HEK293 (cell line): ENCODE data around the gene MED16.

ENCODE experiments used
- KLF8 ChIP-seq: fragments of 450-650 bp; formaldehyde crosslinking; IDR thresholded peaks from 2 replicates; pipeline ENCODE4 v1.5.1; 2016; ENCODE audit warnings: missing biosample characterization, missing genetic modification characterization
- YY2 ChIP-seq: fragments of 450-650 bp; formaldehyde crosslinking; IDR thresholded peaks from 2 replicates; pipeline ENCODE4 v1.5.1; 2016; ENCODE audit warnings: missing biosample characterization, missing genetic modification characterization
- ZBTB8A ChIP-seq: fragments of 450-650 bp; formaldehyde crosslinking; IDR thresholded peaks from 2 replicates; pipeline ENCODE4 v1.5.1; 2016; ENCODE audit warnings: missing biosample characterization, missing genetic modification characterization
- ZNF157 ChIP-seq: fragments of 450-650 bp; formaldehyde crosslinking; IDR thresholded peaks from 2 replicates; pipeline ENCODE4 v1.5.1; 2016; ENCODE audit warnings: missing biosample characterization, missing genetic modification characterization
- ZNF19 ChIP-seq: fragments of 450-650 bp; formaldehyde crosslinking; IDR thresholded peaks from 2 replicates; pipeline ENCODE4; 2016; ENCODE audit warnings: missing biosample characterization, missing genetic modification characterization, low read depth
- ZNF2 ChIP-seq: fragments of 450-650 bp; formaldehyde crosslinking; IDR thresholded peaks from 2 replicates; pipeline ENCODE4 v1.5.1; 2016; ENCODE audit warnings: missing biosample characterization, missing genetic modification characterization
- ZNF24 ChIP-seq: fragments of 450-650 bp; formaldehyde crosslinking; IDR thresholded peaks from 2 replicates; pipeline ENCODE4 v1.5.1; 2016; ENCODE audit warnings: missing biosample characterization, missing genetic modification characterization
- ZNF366 ChIP-seq: fragments of 450-650 bp; formaldehyde crosslinking; conservative IDR thresholded peaks from 2 replicates; pipeline ENCODE4 v1.5.1; 2016; ENCODE audit warnings: missing biosample characterization, missing genetic modification characterization
- ZNF394 ChIP-seq: fragments of 450-650 bp; formaldehyde crosslinking; IDR thresholded peaks from 2 replicates; pipeline ENCODE4 v1.5.1; 2016; ENCODE audit warnings: missing biosample characterization, missing genetic modification characterization, mild to moderate bottlenecking, moderate library complexity, borderline replicate concordance
- ZNF433 ChIP-seq: fragments of 450-650 bp; formaldehyde crosslinking; IDR thresholded peaks from 2 replicates; pipeline ENCODE4 v1.5.1; 2016; ENCODE audit warnings: missing biosample characterization, missing genetic modification characterization, low read depth
- ZNF48 ChIP-seq: fragments of 450-650 bp; formaldehyde crosslinking; IDR thresholded peaks from 2 replicates; pipeline ENCODE4 v1.5.1; 2016; ENCODE audit warnings: missing biosample characterization, missing genetic modification characterization
- ZNF521 ChIP-seq: fragments of 450-650 bp; formaldehyde crosslinking; IDR thresholded peaks from 2 replicates; pipeline ENCODE4 v1.5.1; 2017; ENCODE audit warnings: missing biosample characterization, mild to moderate bottlenecking, missing genetic modification characterization
- ZNF558 ChIP-seq: fragments of 450-650 bp; formaldehyde crosslinking; IDR thresholded peaks from 2 replicates; pipeline ENCODE4 v1.5.1; 2016; ENCODE audit warnings: missing biosample characterization, missing genetic modification characterization
- ZNF629 ChIP-seq: fragments of 450-650 bp; formaldehyde crosslinking; IDR thresholded peaks from 2 replicates; pipeline ENCODE4 v1.5.1; 2017; ENCODE audit warnings: missing biosample characterization, missing genetic modification characterization
- ZNF654 ChIP-seq: fragments of 450-650 bp; formaldehyde crosslinking; IDR thresholded peaks from 2 replicates; pipeline ENCODE4 v1.5.1; 2016; ENCODE audit warnings: low read depth, missing biosample characterization, missing genetic modification characterization
- ZNF677 ChIP-seq: fragments of 450-650 bp; IDR thresholded peaks from 2 replicates; pipeline ENCODE4 v1.5.0; 2018; ENCODE audit warnings: missing biosample characterization, mild to moderate bottlenecking, missing genetic modification characterization, moderate library complexity
- ZNF791 ChIP-seq: fragments of 450-650 bp; formaldehyde crosslinking; IDR thresholded peaks from 2 replicates; pipeline ENCODE4 v1.5.1; 2016; ENCODE audit warnings: missing biosample characterization, missing genetic modification characterization
- ZNF843 ChIP-seq: fragments of 450-650 bp; formaldehyde crosslinking; IDR thresholded peaks from 2 replicates; pipeline ENCODE4 v1.5.1; 2016; ENCODE audit warnings: missing biosample characterization, missing genetic modification characterization
- ZSCAN16 ChIP-seq: fragments of 450-650 bp; formaldehyde crosslinking; IDR thresholded peaks from 2 replicates; pipeline ENCODE4 v1.5.1; 2016; ENCODE audit warnings: missing biosample characterization, missing genetic modification characterization
- ZSCAN23 ChIP-seq: fragments of 450-650 bp; formaldehyde crosslinking; IDR thresholded peaks from 2 replicates; pipeline ENCODE4 v1.5.1; 2016; ENCODE audit warnings: missing biosample characterization, missing genetic modification characterization
- TF ChIP-seq, protein P1 (sequence below): fragments of 450-650 bp; formaldehyde crosslinking; IDR thresholded peaks from 2 replicates; pipeline ENCODE4 v1.5.1; 2016; ENCODE audit warnings: missing biosample characterization, missing genetic modification characterization
- TF ChIP-seq, protein P2 (sequence below): fragments of 450-650 bp; formaldehyde crosslinking; IDR thresholded peaks from 2 replicates; pipeline ENCODE4 v1.5.1; 2016; ENCODE audit warnings: missing biosample characterization, missing genetic modification characterization
- TF ChIP-seq, protein P3 (sequence below): fragments of 450-650 bp; formaldehyde crosslinking; IDR thresholded peaks from 2 replicates; pipeline ENCODE4 v1.5.1; 2016; ENCODE audit warnings: missing biosample characterization, missing genetic modification characterization
- TF ChIP-seq, protein P4 (sequence below): fragments of 450-650 bp; formaldehyde crosslinking; IDR thresholded peaks from 2 replicates; pipeline ENCODE4 v1.5.1; 2017; ENCODE audit warnings: missing biosample characterization, mild to moderate bottlenecking, missing genetic modification characterization, moderate library complexity
- TF ChIP-seq, protein P5 (sequence below): fragments of 450-650 bp; formaldehyde crosslinking; IDR thresholded peaks from 2 replicates; pipeline ENCODE4 v1.5.1; 2016; ENCODE audit warnings: missing biosample characterization, missing genetic modification characterization
- TF ChIP-seq, protein P6 (sequence below): fragments of 450-650 bp; formaldehyde crosslinking; optimal IDR thresholded peaks from 2 replicates; pipeline ENCODE3; 2016; ENCODE audit warnings: missing biosample characterization, mild to moderate bottlenecking, missing genetic modification characterization

MED16 gene

DNA sequence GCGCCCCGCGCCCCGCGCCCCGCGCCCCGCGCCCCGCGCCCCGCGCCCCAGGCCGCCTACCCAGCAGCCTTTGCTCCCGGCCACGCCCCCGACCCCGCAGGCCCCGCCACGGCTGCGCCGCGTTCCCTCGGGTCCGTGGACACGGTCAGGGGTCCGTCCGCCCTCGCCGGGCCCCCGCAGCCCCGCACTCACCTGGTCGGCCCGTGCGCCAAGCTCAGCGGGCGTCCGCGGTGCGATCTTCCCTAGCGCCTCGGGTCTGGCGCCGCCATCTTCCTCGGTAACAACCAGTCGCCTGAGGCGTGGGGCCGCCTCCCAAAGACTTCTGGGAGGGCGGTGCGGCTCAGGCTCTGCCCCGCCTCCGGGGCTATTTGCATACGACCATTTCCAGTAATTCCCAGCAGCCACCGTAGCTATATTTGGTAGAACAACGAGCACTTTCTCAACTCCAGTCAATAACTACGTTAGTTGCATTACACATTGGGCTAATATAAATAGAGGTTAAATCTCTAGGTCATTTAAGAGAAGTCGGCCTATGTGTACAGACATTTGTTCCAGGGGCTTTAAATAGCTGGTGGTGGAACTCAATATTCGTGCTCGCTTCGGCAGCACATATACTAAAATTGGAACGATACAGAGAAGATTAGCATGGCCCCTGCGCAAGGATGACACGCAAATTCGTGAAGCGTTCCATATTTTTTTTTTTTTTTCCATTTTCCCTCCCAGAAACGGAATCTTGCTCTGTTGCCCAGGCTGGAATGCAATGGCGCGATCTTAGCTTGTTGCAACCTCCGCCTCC, at the start of gene MED16, which contains the start of gene RNU6-9 (continued):
- TF ChIP-seq, protein P1, sequence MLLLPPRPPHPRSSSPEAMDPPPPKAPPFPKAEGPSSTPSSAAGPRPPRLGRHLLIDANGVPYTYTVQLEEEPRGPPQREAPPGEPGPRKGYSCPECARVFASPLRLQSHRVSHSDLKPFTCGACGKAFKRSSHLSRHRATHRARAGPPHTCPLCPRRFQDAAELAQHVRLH (tag by site-specific recombination), result peak; percentile 40; the same call in 1 of the 2 replicates
- no peak for TF ChIP-seq ZSCAN16
- TF ChIP-seq ZNF654 (tag by site-specific recombination), result no peak
- peak; percentile 68; the same call in 1 of the 2 replicates for TF ChIP-seq ZNF2 (tag by site-specific recombination)
- TF ChIP-seq, protein P2, sequence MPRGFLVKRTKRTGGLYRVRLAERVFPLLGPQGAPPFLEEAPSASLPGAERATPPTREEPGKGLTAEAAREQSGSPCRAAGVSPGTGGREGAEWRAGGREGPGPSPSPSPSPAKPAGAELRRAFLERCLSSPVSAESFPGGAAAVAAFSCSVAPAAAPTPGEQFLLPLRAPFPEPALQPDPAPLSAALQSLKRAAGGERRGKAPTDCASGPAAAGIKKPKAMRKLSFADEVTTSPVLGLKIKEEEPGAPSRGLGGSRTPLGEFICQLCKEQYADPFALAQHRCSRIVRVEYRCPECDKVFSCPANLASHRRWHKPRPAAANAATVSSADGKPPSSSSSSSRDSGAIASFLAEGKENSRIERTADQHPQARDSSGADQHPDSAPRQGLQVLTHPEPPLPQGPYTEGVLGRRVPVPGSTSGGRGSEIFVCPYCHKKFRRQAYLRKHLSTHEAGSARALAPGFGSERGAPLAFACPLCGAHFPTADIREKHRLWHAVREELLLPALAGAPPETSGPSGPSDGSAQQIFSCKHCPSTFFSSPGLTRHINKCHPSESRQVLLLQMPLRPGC (tag by site-specific recombination), result no peak
- no peak for TF ChIP-seq ZNF433 (tag by site-specific recombination)
- TF ChIP-seq, protein P3, sequence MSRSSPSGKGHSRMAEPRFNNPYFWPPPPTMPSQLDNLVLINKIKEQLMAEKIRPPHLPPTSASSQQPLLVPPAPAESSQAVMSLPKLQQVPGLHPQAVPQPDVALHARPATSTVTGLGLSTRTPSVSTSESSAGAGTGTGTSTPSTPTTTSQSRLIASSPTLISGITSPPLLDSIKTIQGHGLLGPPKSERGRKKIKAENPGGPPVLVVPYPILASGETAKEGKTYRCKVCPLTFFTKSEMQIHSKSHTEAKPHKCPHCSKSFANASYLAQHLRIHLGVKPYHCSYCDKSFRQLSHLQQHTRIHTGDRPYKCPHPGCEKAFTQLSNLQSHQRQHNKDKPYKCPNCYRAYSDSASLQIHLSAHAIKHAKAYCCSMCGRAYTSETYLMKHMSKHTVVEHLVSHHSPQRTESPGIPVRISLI (tag by site-specific recombination), result peak; percentile 36; the same call in 1 of the 2 replicates
- TF ChIP-seq, protein P4, sequence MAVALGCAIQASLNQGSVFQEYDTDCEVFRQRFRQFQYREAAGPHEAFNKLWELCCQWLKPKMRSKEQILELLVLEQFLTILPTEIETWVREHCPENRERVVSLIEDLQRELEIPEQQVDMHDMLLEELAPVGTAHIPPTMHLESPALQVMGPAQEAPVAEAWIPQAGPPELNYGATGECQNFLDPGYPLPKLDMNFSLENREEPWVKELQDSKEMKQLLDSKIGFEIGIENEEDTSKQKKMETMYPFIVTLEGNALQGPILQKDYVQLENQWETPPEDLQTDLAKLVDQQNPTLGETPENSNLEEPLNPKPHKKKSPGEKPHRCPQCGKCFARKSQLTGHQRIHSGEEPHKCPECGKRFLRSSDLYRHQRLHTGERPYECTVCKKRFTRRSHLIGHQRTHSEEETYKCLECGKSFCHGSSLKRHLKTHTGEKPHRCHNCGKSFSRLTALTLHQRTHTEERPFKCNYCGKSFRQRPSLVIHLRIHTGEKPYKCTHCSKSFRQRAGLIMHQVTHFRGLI (tag by site-specific recombination), result peak; percentile 32; the same call in 1 of the 2 replicates
- no peak for TF ChIP-seq ZNF791 (tag by site-specific recombination)
- TF ChIP-seq ZNF24 (tag by site-specific recombination), result peak; percentile 38; the same call in 1 of the 2 replicates
- no peak for TF ChIP-seq ZNF521 (tag by site-specific recombination)
- no peak for TF ChIP-seq ZNF157 (tag by site-specific recombination)
- peak; percentile 67 for TF ChIP-seq ZNF629 (tag by site-specific recombination)
- no peak for TF ChIP-seq ZNF48
- TF ChIP-seq YY2 (tag by site-specific recombination), result 0 out of 2 replicates have a peak, but pooled peaks have one; percentile 31
- TF ChIP-seq ZNF558 (tag by site-specific recombination), result peak; percentile 63; the same call in 1 of the 2 replicates
- TF ChIP-seq ZNF843 (tag by site-specific recombination), result 0 out of 2 replicates have a peak, but pooled peaks have one; percentile 16
- TF ChIP-seq ZBTB8A, result peak; percentile 49
- TF ChIP-seq ZNF366 (tag by site-specific recombination), result no peak
- TF ChIP-seq KLF8 (tag by site-specific recombination), result peak; percentile 88
- no peak for TF ChIP-seq ZSCAN23
- TF ChIP-seq, protein P5, sequence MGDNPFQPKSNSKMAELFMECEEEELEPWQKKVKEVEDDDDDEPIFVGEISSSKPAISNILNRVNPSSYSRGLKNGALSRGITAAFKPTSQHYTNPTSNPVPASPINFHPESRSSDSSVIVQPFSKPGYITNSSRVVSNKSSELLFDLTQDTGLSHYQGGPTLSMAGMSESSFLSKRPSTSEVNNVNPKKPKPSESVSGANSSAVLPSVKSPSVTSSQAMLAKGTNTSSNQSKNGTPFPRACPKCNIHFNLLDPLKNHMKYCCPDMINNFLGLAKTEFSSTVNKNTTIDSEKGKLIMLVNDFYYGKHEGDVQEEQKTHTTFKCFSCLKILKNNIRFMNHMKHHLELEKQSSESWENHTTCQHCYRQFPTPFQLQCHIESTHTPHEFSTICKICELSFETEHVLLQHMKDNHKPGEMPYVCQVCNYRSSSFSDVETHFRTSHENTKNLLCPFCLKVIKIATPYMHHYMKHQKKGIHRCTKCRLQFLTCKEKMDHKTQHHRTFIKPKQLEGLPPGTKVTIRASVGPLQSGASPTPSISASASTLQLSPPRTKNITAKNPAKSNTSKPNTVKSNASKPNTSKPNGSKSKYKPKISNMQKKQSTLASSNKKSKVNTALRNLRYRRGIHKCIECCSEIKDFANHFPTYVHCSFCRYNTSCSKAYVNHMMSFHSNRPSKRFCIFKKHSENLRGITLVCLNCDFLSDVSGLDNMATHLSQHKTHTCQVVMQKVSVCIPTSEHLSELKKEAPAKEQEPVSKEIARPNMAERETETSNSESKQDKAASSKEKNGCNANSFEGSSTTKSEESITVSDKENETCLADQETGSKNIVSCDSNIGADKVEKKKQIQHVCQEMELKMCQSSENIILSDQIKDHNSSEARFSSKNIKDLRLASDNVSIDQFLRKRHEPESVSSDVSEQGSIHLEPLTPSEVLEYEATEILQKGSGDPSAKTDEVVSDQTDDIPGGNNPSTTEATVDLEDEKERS (tag by site-specific recombination), result no peak; the same call in 1 of the 2 replicates
- TF ChIP-seq ZNF677 (tag by site-specific recombination), result no peak
- TF ChIP-seq, protein P6, sequence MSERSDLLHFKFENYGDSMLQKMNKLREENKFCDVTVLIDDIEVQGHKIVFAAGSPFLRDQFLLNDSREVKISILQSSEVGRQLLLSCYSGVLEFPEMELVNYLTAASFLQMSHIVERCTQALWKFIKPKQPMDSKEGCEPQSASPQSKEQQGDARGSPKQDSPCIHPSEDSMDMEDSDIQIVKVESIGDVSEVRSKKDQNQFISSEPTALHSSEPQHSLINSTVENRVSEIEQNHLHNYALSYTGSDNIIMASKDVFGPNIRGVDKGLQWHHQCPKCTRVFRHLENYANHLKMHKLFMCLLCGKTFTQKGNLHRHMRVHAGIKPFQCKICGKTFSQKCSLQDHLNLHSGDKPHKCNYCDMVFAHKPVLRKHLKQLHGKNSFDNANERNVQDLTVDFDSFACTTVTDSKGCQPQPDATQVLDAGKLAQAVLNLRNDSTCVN (tag by site-specific recombination), result peak; percentile 44
- TF ChIP-seq ZNF394 (tag by site-specific recombination), result peak; percentile 37; the same call in 1 of the 2 replicates
- no peak for TF ChIP-seq ZNF19 (tag by site-specific recombination)
